HepG2 (cell line): ENCODE measurements around the gene UBASH3A. TPM values are rescaled to one million over a fixed set of nuclear protein-coding genes. Genes with fewer than 3 reads are reported as not detected.
A peak's percentile ranks its signal among the peaks of the same experiment; 100 is the strongest.

ENCODE experiments used
- BRCA1 ChIP-seq: sonication (generic); formaldehyde crosslinking; IDR thresholded peaks from 2 replicates; pipeline ENCODE4 v1.4.0; 2020; ENCODE audit warnings: missing genetic modification reagents
- EEA1 ChIP-seq: sonication (generic); formaldehyde crosslinking; IDR thresholded peaks from 2 replicates; pipeline ENCODE4 v1.5.1; 2020; ENCODE audit warnings: mild to moderate bottlenecking, missing genetic modification reagents, borderline replicate concordance
- HNRNPH1 ChIP-seq: fragments of 200-400 bp; formaldehyde crosslinking; optimal IDR thresholded peaks from 2 replicates; pipeline ENCODE3; 2017; ENCODE audit warnings: mild to moderate bottlenecking, low read depth, low read length
- MED1 ChIP-seq: sonication (generic); formaldehyde crosslinking; IDR thresholded peaks from 2 replicates; pipeline ENCODE4 v1.4.0; 2020; ENCODE audit warnings: missing genetic modification reagents
- MYNN ChIP-seq: sonication (generic); formaldehyde crosslinking; IDR thresholded peaks from 2 replicates; pipeline ENCODE4 v1.4.0; 2020; ENCODE audit warnings: mild to moderate bottlenecking, low read depth, missing genetic modification reagents
- SOX13 ChIP-seq, 3 experiments: fragments of 450-650 bp in 1 of 3; sonication (generic) in 1 of 3; formaldehyde crosslinking in 1 of 3; IDR thresholded peaks in 2 of 3; conservative IDR thresholded peaks in 1 of 3; 2 replicates each; pipeline versions ENCODE4 v1.5.0 to v1.6.1; 2016 to 2020; ENCODE audit warnings: antibody characterized with exemption in 1 of 3, mild to moderate bottlenecking in 1 of 3, missing compliant biosample characterization in 1 of 3, missing genetic modification reagents in 1 of 3, moderate library complexity in 1 of 3
- TBX2 ChIP-seq: sonication (generic); formaldehyde crosslinking; IDR thresholded peaks from 2 replicates; pipeline ENCODE4 v1.5.0; 2020; ENCODE audit warnings: missing genetic modification reagents, mild to moderate bottlenecking, borderline replicate concordance
- THAP11 ChIP-seq: IDR thresholded peaks from 2 replicates; pipeline ENCODE4 v1.6.1; 2016; ENCODE audit warnings: missing biosample characterization, missing genetic modification reagents
- U2AF2 ChIP-seq: fragments of 200-400 bp; formaldehyde crosslinking; IDR thresholded peaks from 2 replicates; pipeline ENCODE4 v1.6.1; 2017; ENCODE audit warnings: low read depth, mild to moderate bottlenecking, low read length
- ZFP36 ChIP-seq: fragments of 150-350 bp; IDR thresholded peaks from 2 replicates; pipeline ENCODE4 v1.6.1; 2018; ENCODE audit warnings: borderline replicate concordance, low read length, low read depth; ENCODE audit not compliant: partially characterized antibody
- ZFP36L1 ChIP-seq: sonication (generic); formaldehyde crosslinking; IDR thresholded peaks from 2 replicates; pipeline ENCODE4 v1.8.0; 2022; ENCODE audit warnings: mild to moderate bottlenecking, missing genetic modification reagents, moderate library complexity
- ZFP62 ChIP-seq: sonication (generic); formaldehyde crosslinking; IDR thresholded peaks from 2 replicates; pipeline ENCODE4 v1.4.0; 2020; ENCODE audit warnings: missing genetic modification reagents
- ZNF263 ChIP-seq: sonication (generic); formaldehyde crosslinking; IDR thresholded peaks from 2 replicates; pipeline ENCODE4 v1.4.0; 2020; ENCODE audit warnings: missing genetic modification reagents
- ZNF501 ChIP-seq: sonication (generic); formaldehyde crosslinking; IDR thresholded peaks from 2 replicates; pipeline ENCODE4 v1.5.1; 2020; ENCODE audit warnings: mild to moderate bottlenecking, moderate library complexity, missing genetic modification reagents
- polyA plus RNA-seq, 8 experiments: library from polyadenylated mRNA; depleted of rRNA in 3 of 8; stranded (reverse) in 7 of 8; unstranded in 1 of 8; fragments of >200 nt; fragmentation: Illumina TruSeq in 4 of 8; extraction: Trizol in 4 of 8; gene quantifications; 2 replicates each; pipeline versions ENCODE4 v1.2.1 to v1.2.3, GENCODE V29; 2011 to 2016; ENCODE audit warnings: low read depth in 4 of 8, missing spikeins in 1 of 8, mixed read lengths in 1 of 8; ENCODE audit not compliant: insufficient read depth in 1 of 8
- total RNA-seq, 5 experiments: library from RNA; depleted of rRNA; stranded (reverse); fragments of >200 nt; fragmentation: Illumina TruSeq; extraction: Trizol; gene quantifications; 2 replicates each; pipeline ENCODE4 v1.2.3, GENCODE V29; 2016; ENCODE audit warnings: low read depth in 1 of 5
- TF ChIP-seq, protein P1 (sequence below): sonication (generic); formaldehyde crosslinking; IDR thresholded peaks from 2 replicates; pipeline ENCODE4 v1.9.0; 2022; ENCODE audit warnings: low read depth, missing genetic modification reagents
- TF ChIP-seq, protein P2 (sequence below): IDR thresholded peaks from 2 replicates; pipeline ENCODE4 v1.4.0; 2020; ENCODE audit warnings: mild to moderate bottlenecking, missing genetic modification reagents
- TF ChIP-seq, protein P3 (sequence below): sonication (generic); formaldehyde crosslinking; IDR thresholded peaks from 2 replicates; pipeline ENCODE4 v1.9.0; 2022; ENCODE audit warnings: missing genetic modification reagents, mild to moderate bottlenecking, borderline replicate concordance

UBASH3A gene
- total and polyA plus RNA-seq, 2 of the 13 experiments (the other 11 are each of a cell fraction or from before 2014, with no cell fraction given) = not detected

DNA sequence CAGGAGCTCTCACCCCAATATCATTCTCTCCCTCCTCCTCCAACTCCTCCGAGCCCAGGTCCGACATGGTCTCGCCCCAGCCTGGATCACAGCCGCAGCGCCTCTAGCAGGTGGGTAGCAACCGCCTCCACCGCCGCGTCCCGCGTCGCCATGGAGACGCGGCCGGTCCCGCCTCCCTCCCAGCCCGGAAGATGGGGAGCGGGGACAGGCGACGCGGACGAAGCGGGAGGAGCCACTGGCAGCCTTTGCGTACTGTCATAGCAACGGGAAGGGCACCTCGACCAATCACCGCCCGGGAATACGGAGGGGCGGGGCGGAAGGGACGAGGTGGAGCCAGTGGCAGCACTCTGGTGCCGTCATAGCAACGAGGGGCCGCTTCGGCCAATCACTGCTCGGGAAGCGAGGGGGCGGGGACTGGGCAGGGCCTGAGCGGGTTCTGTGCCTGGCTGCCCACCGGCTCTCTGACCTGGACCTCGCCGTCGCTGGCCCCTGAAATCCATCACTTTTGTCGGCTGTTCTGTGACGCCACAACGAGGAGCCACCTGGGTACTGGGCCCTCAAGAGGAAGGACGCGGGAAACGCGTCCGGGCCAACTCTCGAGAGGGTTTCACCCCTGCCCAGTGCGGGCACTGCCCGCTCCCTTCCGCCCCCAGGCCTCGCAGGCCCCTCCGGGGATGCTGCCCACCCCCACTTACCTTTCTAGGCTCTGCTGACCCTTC is 92.6 kb downstream of the UBASH3A start, which contains the start of gene RSPH1 (continued):
- peak; percentile 60; the same call in 1 of the 2 replicates for TF ChIP-seq THAP11 (CRISPR knock-in tag)
- TF ChIP-seq EEA1 (CRISPR knock-in tag) = no peak
- TF ChIP-seq ZNF263 (CRISPR knock-in tag) = no peak
- TF ChIP-seq ZFP36L1 (CRISPR knock-in tag) = no peak
- no peak for TF ChIP-seq SOX13 (IDR thresholded peaks at IDR 0.05)
- TF ChIP-seq SOX13 (CRISPR knock-in tag; conservative IDR thresholded peaks at IDR 0.05 in 1 of 2, IDR thresholded peaks at IDR 0.05 in 1 of 2) = 0 out of 4 replicates have a peak, but pooled peaks of 1 of the 2 experiments have one; percentile 14
- TF ChIP-seq BRCA1 (CRISPR knock-in tag) = no peak
- TF ChIP-seq MYNN = no peak
- TF ChIP-seq, protein P1, sequence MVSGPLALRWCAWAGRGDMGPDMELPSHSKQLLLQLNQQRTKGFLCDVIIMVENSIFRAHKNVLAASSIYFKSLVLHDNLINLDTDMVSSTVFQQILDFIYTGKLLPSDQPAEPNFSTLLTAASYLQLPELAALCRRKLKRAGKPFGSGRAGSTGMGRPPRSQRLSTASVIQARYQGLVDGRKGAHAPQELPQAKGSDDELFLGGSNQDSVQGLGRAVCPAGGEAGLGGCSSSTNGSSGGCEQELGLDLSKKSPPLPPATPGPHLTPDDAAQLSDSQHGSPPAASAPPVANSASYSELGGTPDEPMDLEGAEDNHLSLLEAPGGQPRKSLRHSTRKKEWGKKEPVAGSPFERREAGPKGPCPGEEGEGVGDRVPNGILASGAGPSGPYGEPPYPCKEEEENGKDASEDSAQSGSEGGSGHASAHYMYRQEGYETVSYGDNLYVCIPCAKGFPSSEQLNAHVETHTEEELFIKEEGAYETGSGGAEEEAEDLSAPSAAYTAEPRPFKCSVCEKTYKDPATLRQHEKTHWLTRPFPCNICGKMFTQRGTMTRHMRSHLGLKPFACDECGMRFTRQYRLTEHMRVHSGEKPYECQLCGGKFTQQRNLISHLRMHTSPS (CRISPR knock-in tag) = peak; percentile 41; the same call in 1 of the 2 replicates
- TF ChIP-seq, protein P2, sequence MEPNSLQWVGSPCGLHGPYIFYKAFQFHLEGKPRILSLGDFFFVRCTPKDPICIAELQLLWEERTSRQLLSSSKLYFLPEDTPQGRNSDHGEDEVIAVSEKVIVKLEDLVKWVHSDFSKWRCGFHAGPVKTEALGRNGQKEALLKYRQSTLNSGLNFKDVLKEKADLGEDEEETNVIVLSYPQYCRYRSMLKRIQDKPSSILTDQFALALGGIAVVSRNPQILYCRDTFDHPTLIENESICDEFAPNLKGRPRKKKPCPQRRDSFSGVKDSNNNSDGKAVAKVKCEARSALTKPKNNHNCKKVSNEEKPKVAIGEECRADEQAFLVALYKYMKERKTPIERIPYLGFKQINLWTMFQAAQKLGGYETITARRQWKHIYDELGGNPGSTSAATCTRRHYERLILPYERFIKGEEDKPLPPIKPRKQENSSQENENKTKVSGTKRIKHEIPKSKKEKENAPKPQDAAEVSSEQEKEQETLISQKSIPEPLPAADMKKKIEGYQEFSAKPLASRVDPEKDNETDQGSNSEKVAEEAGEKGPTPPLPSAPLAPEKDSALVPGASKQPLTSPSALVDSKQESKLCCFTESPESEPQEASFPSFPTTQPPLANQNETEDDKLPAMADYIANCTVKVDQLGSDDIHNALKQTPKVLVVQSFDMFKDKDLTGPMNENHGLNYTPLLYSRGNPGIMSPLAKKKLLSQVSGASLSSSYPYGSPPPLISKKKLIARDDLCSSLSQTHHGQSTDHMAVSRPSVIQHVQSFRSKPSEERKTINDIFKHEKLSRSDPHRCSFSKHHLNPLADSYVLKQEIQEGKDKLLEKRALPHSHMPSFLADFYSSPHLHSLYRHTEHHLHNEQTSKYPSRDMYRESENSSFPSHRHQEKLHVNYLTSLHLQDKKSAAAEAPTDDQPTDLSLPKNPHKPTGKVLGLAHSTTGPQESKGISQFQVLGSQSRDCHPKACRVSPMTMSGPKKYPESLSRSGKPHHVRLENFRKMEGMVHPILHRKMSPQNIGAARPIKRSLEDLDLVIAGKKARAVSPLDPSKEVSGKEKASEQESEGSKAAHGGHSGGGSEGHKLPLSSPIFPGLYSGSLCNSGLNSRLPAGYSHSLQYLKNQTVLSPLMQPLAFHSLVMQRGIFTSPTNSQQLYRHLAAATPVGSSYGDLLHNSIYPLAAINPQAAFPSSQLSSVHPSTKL (CRISPR knock-in tag) = peak; percentile 4; the same call in 1 of the 2 replicates
- TF ChIP-seq MED1 (CRISPR knock-in tag) = no peak
- peak; percentile 95 for TF ChIP-seq U2AF2
- TF ChIP-seq ZFP36 = no peak
- 0 out of 2 replicates have a peak, but pooled peaks have one; percentile 47 for TF ChIP-seq ZFP62 (CRISPR knock-in tag)
- TF ChIP-seq ZNF501 (CRISPR knock-in tag) = peak; percentile 57; the same call in 1 of the 2 replicates
- TF ChIP-seq, protein P3, sequence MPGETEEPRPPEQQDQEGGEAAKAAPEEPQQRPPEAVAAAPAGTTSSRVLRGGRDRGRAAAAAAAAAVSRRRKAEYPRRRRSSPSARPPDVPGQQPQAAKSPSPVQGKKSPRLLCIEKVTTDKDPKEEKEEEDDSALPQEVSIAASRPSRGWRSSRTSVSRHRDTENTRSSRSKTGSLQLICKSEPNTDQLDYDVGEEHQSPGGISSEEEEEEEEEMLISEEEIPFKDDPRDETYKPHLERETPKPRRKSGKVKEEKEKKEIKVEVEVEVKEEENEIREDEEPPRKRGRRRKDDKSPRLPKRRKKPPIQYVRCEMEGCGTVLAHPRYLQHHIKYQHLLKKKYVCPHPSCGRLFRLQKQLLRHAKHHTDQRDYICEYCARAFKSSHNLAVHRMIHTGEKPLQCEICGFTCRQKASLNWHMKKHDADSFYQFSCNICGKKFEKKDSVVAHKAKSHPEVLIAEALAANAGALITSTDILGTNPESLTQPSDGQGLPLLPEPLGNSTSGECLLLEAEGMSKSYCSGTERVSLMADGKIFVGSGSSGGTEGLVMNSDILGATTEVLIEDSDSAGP (CRISPR knock-in tag) = no peak
- peak; percentile 56; the same call in 1 of the 2 replicates for TF ChIP-seq TBX2
- no peak for TF ChIP-seq HNRNPH1
